Right lobe of liver (tissue), 4 donors: Measurements from ENCODE around the gene SORL1.

ENCODE experiments used
- POLR2A ChIP-seq: fragments of 450-650 bp; IDR thresholded peaks from one replicate; pipeline ENCODE4 v1.6.1; 2017; ENCODE audit warnings: antibody characterized with exemption, mild to moderate bottlenecking
- TF ChIP-seq, protein P1 (sequence below), 4 donors: fragments of 200-600 bp in 3 of 4; fragments of 450-650 bp in 1 of 4; IDR thresholded peaks; one replicate each; pipeline versions ENCODE4 v1.5.1 to v1.8.0; 2016 to 2022; ENCODE audit warnings: antibody characterized with exemption in 4 of 4, mild to moderate bottlenecking in 2 of 4
- donor health status: DM: no; HTN: no; CAD: no.
- donor health status: DM: no; HTN: no; CAD: no.
- donor health status: DM: no; HTN: yes; CAD: no.

GRCh38 chr11:121631456-121631855 is 179.3 kb downstream of the SORL1 start:
- TF ChIP-seq, protein P1, sequence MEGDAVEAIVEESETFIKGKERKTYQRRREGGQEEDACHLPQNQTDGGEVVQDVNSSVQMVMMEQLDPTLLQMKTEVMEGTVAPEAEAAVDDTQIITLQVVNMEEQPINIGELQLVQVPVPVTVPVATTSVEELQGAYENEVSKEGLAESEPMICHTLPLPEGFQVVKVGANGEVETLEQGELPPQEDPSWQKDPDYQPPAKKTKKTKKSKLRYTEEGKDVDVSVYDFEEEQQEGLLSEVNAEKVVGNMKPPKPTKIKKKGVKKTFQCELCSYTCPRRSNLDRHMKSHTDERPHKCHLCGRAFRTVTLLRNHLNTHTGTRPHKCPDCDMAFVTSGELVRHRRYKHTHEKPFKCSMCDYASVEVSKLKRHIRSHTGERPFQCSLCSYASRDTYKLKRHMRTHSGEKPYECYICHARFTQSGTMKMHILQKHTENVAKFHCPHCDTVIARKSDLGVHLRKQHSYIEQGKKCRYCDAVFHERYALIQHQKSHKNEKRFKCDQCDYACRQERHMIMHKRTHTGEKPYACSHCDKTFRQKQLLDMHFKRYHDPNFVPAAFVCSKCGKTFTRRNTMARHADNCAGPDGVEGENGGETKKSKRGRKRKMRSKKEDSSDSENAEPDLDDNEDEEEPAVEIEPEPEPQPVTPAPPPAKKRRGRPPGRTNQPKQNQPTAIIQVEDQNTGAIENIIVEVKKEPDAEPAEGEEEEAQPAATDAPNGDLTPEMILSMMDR (IDR thresholded peaks at IDR 0.05), result no peak
- no peak for TF ChIP-seq POLR2A
